DLD1 (cell line): ENCODE measurements around the gene SRL.
"Not testable (repeated sequence)": the region's sequence is repeated elsewhere in the genome, so short reads cannot be mapped to it uniquely, and the experiment has no call there.

Experiments
- in situ Hi-C: cut with HindIII; loops from 2 replicates; pipeline ENCODE4 v1.10.0; 2017; ENCODE audit warnings: low sequenced_read_pairs

The SRL gene

GRCh38 chr16:4261557-4262172 is 19.8 kb upstream of the SRL start:
- in situ Hi-C loops = no loop called here

GRCh38 chr16:4260360-4260759 is 18.5 kb upstream of the SRL start:
- in situ Hi-C loops = no loop called here

- in situ Hi-C loops = no loop called here
Observed at GRCh38 chr16:4257646-4258556, 16.0 kb upstream of the SRL start.

GRCh38 chr16:4253394-4254150 is 11.7 kb upstream of the SRL start:
- in situ Hi-C loops = no loop called here

GRCh38 chr16:4253012-4253393 is 11.1 kb upstream of the SRL start:
- in situ Hi-C loops = not testable (repeated sequence)

- in situ Hi-C loops = no loop called here
Observed at GRCh38 chr16:4249530-4250308, 7.8 kb upstream of the SRL start.

GRCh38 chr16:4247460-4247784 is 5.5 kb upstream of the SRL start:
- in situ Hi-C loops = no loop called here

- in situ Hi-C loops = no loop called here
Observed at GRCh38 chr16:4246777-4247459, 5.0 kb upstream of the SRL start.

GRCh38 chr16:4245077-4245791 is 3.4 kb upstream of the SRL start:
- in situ Hi-C loops = no loop called here

- in situ Hi-C loops = no loop called here
Observed at GRCh38 chr16:4244254-4245076, 2.6 kb upstream of the SRL start.

- in situ Hi-C loops = no loop called here
Observed at GRCh38 chr16:4241258-4241927, 487 bp downstream of the SRL start.

GRCh38 chr16:4240624-4241023 is 1.3 kb downstream of the SRL start:
- in situ Hi-C loops = no loop called here

GRCh38 chr16:4239682-4240175 is 2.2 kb downstream of the SRL start:
- in situ Hi-C loops = no loop called here

- in situ Hi-C loops = no loop called here
Observed at GRCh38 chr16:4239020-4239419, 2.9 kb downstream of the SRL start.

- in situ Hi-C loops = no loop called here
Observed at GRCh38 chr16:4233431-4233830, 8.4 kb downstream of the SRL start.

GRCh38 chr16:4232541-4233386 is 9.1 kb downstream of the SRL start:
- in situ Hi-C loops = no loop called here

GRCh38 chr16:4231886-4232285 is 10.0 kb downstream of the SRL start:
- in situ Hi-C loops = no loop called here
